A549 (cell line): ENCODE measurements around the gene PDZD7. TPM values are rescaled to one million over a fixed set of nuclear protein-coding genes. Genes with fewer than 3 reads are reported as not detected.

Source experiments
- ATAC-seq, 2 experiments: fragments of 200-7000 bp in 1 of 2; fragments of >200 bp in 1 of 2; cut with Nextera tagmentation in 1 of 2; cut with Tn5 transposase in 1 of 2; 3 replicates each; pipeline versions ENCODE4 v1.8.0 to v1.9.1; 2018 to 2020; ENCODE audit warnings: mild to moderate bottlenecking in 1 of 2, moderate library complexity in 1 of 2
- CTCF ChIA-PET: fragments of 300-600 bp; sonication (Branson Sonifier 250); formaldehyde crosslinking; extraction: SDS; loops from one replicate; lab custom pipeline; 2021; ENCODE audit warnings: antibody characterized with exemption, inconsistent platforms; lab: Yijun Ruan, JAX
- POLR2A ChIA-PET: fragments of 350-600 bp; formaldehyde crosslinking; extraction: SDS; loops from one replicate; lab custom pipeline; 2021; ENCODE audit warnings: antibody characterized with exemption, inconsistent platforms; lab: Yijun Ruan, JAX
- DNase-seq, 2 experiments: peaks; one replicate each; pipeline versions ENCODE4 v3.0.0 to v3.0.0-alpha.2; 2011 to 2016; ENCODE audit warnings: low read depth in 1 of 2, low spot score in 1 of 2
- FAIRE-seq: peaks from 2 replicates; lab custom pipeline; 2011; peaks lifted over from hg19 to GRCh38; lab: Jason Lieb, UNC
- H3K27ac ChIP-seq, 2 experiments: fragments of >200 bp; sonication (Bioruptor Twin); formaldehyde crosslinking; 3 replicates each; pipeline ENCODE4 v1.5.1; 2016 to 2017
- H3K4me1 ChIP-seq: fragments of >200 bp; sonication (Bioruptor Twin); formaldehyde crosslinking; 3 replicates; pipeline ENCODE4 v1.6.1; 2016
- H3K4me2 ChIP-seq: fragments of >200 bp; sonication (Bioruptor Twin); formaldehyde crosslinking; 3 replicates; pipeline ENCODE4 v1.6.1; 2016
- H3K4me3 ChIP-seq: fragments of >200 bp; sonication (Bioruptor Twin); formaldehyde crosslinking; 3 replicates; pipeline ENCODE4 v1.5.1; 2016
- H3K9me3 ChIP-seq: fragments of >200 bp; sonication (Bioruptor Twin); formaldehyde crosslinking; 3 replicates; pipeline ENCODE4 v1.6.1; 2016
- CBX2 ChIP-seq: fragments of 200-600 bp; sonication (generic); IDR thresholded peaks from 2 replicates; pipeline ENCODE4 v1.6.1; 2016; ENCODE audit warnings: low read depth, mild to moderate bottlenecking, borderline replicate concordance
- CEBPB ChIP-seq, 2 experiments: fragments of >200 bp in 1 of 2; sonication (Bioruptor Twin) in 1 of 2; formaldehyde crosslinking in 1 of 2; IDR thresholded peaks; 2 replicates each; pipeline ENCODE4 v1.6.1; 2012 to 2016
- EHF ChIP-seq: fragments of 250-450 bp; sonication (Bioruptor Pico); IDR thresholded peaks from 2 replicates; pipeline ENCODE4 v1.5.0; 2020; ENCODE audit warnings: mild to moderate bottlenecking
- FOXS1 ChIP-seq: fragments of 250-450 bp; sonication (Bioruptor Pico); IDR thresholded peaks from 2 replicates; pipeline ENCODE4 v1.5.0; 2020; ENCODE audit warnings: mild to moderate bottlenecking, moderate library complexity
- HDAC2 ChIP-seq: fragments of 200-600 bp; sonication (generic); IDR thresholded peaks from 2 replicates; pipeline ENCODE4 v1.6.1; 2016
- HOXB5 ChIP-seq: fragments of 250-450 bp; sonication (Bioruptor Pico); IDR thresholded peaks from 2 replicates; pipeline ENCODE4 v1.5.0; 2020; ENCODE audit warnings: mild to moderate bottlenecking, moderate library complexity
- MAZ ChIP-seq: fragments of 150-350 bp; IDR thresholded peaks from 2 replicates; pipeline ENCODE4 v1.6.1; 2014; ENCODE audit warnings: antibody characterized with exemption, low read depth, low read length, borderline replicate concordance
- MYC ChIP-seq: IDR thresholded peaks from 2 replicates; pipeline ENCODE4 v1.6.1; 2012; ENCODE audit warnings: mild to moderate bottlenecking, inconsistent platforms, low read length, improper control_type of control experiment, borderline replicate concordance
- NFE2L2 ChIP-seq: fragments of 150-350 bp; conservative IDR thresholded peaks from 2 replicates; pipeline ENCODE4 v1.6.1; 2014; ENCODE audit warnings: low read length
- NR3C1 ChIP-seq: fragments of >200 bp; sonication (Bioruptor Twin); formaldehyde crosslinking; IDR thresholded peaks from 3 replicates; pipeline ENCODE4 v1.6.1; 2017
- PHF8 ChIP-seq: fragments of 200-600 bp; sonication (generic); IDR thresholded peaks from 2 replicates; pipeline ENCODE4 v1.6.1; 2016; ENCODE audit warnings: low read depth, mild to moderate bottlenecking, antibody characterized with exemption, moderate library complexity, borderline replicate concordance
- RAD21 ChIP-seq, 2 experiments: fragments of >200 bp in 1 of 2; sonication (Bioruptor Twin) in 1 of 2; formaldehyde crosslinking in 1 of 2; IDR thresholded peaks in 1 of 2; conservative IDR thresholded peaks in 1 of 2; 2 replicates in 1 of 2; 3 replicates in 1 of 2; pipeline ENCODE4 v1.6.1; 2012 to 2018; ENCODE audit warnings: inconsistent platforms in 1 of 2
- SMC3 ChIP-seq: fragments of >200 bp; sonication (Bioruptor Twin); formaldehyde crosslinking; IDR thresholded peaks from 3 replicates; pipeline ENCODE4 v1.6.1; 2018; ENCODE audit warnings: inconsistent platforms
- SREBF2 ChIP-seq: fragments of 450-650 bp; IDR thresholded peaks from 2 replicates; pipeline ENCODE4 v1.6.1; 2014; ENCODE audit warnings: mild to moderate bottlenecking, moderate library complexity
- ZFP36 ChIP-seq: fragments of 450-650 bp; IDR thresholded peaks from 2 replicates; pipeline ENCODE4 v1.6.1; 2014; ENCODE audit warnings: borderline replicate concordance; ENCODE audit not compliant: partially characterized antibody
- WGBS: methylation state at CpG from one replicate; pipeline ENCODE4 v1.1.6; 2017; ENCODE audit errors: missing lambda C conversion rate; 5-methylcytosine and 5-hydroxymethylcytosine counted together
- polyA plus RNA-seq, 4 experiments: library from polyadenylated mRNA; depleted of rRNA in 3 of 4; stranded (reverse); fragments of >200 nt; fragmentation: RNase III in 1 of 4; extraction: RNeasy Plus Mini Kit Qiagen cat#74134 plus additional on column Dnase treatment in 1 of 4; gene quantifications; 2 replicates in 3 of 4; 3 replicates in 1 of 4; pipeline ENCODE4 v1.2.3, GENCODE V29; 2011 to 2017
- TF ChIP-seq, protein P1 (sequence below): IDR thresholded peaks from 2 replicates; pipeline ENCODE4 v1.6.1; 2012
- TF ChIP-seq, protein P2 (sequence below): fragments of 250-450 bp; sonication (Bioruptor Pico); IDR thresholded peaks from 2 replicates; pipeline ENCODE4 v1.5.0; 2020; ENCODE audit warnings: low read depth, mild to moderate bottlenecking, moderate library complexity
- TF ChIP-seq, protein P3 (sequence below): fragments of 150-350 bp; IDR thresholded peaks from 2 replicates; pipeline ENCODE4 v1.6.1; 2014; ENCODE audit warnings: low read depth, mild to moderate bottlenecking, low read length
- TF ChIP-seq, protein P4 (sequence below): fragments of >200 bp; sonication (Bioruptor Twin); formaldehyde crosslinking; IDR thresholded peaks from 3 replicates; pipeline ENCODE4 v1.5.1; 2016
- TF ChIP-seq, protein P5 (sequence below): IDR thresholded peaks from 2 replicates; pipeline ENCODE4 v1.6.1; 2012

PDZD7 gene
- polyA plus RNA-seq, 2 of the 4 experiments (the other 2 are of a cell fraction) = 0.21 to 0.56 TPM

DNA sequence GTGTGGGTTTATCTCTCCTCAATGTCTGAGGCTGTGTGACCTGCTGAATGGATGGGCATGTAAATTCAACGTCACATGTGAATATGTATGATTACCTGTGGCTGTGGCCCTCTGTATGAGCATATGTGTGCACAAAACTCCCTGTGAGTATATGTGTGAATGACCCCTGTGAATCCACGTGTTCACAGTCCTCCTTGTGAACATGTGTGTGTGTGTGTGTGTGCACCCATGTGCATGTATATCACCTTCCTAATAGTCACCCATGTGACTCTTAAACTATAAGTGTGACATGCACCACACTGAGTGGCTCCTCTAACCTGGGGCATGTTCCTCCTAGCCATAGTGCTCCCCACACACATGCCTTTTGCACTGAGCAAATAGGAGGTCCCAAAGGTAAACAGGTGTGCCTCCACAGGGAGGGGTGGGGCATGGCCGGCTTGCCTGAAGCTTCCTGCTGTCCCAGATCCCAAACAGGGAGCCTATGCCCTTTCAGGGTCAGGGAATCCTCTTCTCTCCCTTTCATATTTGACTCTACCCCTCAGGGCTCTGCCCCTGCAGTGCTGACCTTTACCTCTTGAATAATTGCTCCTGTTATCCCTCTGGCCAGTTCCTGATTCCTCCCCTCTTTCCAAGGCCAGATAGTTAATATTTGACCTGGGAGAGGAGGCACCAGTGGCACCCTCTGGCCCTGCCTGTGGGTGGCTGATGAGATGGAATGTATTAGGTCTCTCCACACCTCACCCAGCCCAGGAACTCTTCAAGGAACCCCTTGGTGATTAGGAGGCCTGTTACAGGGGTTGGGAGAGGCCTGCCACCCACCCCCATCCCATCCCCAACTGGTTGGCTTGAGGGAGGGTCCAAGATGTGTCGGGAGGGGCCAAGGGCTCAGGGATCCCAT, 59.8 kb downstream of the PDZD7 start:
- 33% methylated on average over 4 of the region's 4 CpGs for WGBS
- DNase-seq = peak; percentile 48 to 65
- Histone ChIP-seq H3K4me1 (peaks cover 34% of the 10 kb centered on the region), H3K9me3 (no peaks in the 10 kb centered on the region)
- peak; percentile 32 for FAIRE-seq
- POLR2A ChIA-PET = no interaction called here
- TF ChIP-seq PHF8 (no peak), ZFP36 (no peak), EHF (CRISPR knock-in tag) (no peak), FOXS1 (CRISPR knock-in tag) (no peak)
- TF ChIP-seq, protein P1, sequence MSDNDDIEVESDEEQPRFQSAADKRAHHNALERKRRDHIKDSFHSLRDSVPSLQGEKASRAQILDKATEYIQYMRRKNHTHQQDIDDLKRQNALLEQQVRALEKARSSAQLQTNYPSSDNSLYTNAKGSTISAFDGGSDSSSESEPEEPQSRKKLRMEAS = 0 out of 2 replicates have a peak, but pooled peaks have one; percentile 23
- TF ChIP-seq, protein P2, sequence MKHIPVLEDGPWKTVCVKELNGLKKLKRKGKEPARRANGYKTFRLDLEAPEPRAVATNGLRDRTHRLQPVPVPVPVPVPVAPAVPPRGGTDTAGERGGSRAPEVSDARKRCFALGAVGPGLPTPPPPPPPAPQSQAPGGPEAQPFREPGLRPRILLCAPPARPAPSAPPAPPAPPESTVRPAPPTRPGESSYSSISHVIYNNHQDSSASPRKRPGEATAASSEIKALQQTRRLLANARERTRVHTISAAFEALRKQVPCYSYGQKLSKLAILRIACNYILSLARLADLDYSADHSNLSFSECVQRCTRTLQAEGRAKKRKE (CRISPR knock-in tag) = no peak
- TF ChIP-seq, all 56 proteins: peak for 1
- no peak overlapping the region for H3K4me3 ChIP-seq
- peak overlapping the region; percentile 58 to 88; a peak in 4 of 6 replicates for H3K27ac ChIP-seq
- CTCF ChIA-PET = interaction anchor here (0.5 to 6.6 kb wide), 5 partner anchors 13 to 81 kb away, joined by 3 to 33 read pairs (median 3); no protein-coding TSS in a partner anchor
- H3K4me2 ChIP-seq = peak overlapping the region; percentile 98
- peak; percentile 50 to 63 for ATAC-seq

DNA sequence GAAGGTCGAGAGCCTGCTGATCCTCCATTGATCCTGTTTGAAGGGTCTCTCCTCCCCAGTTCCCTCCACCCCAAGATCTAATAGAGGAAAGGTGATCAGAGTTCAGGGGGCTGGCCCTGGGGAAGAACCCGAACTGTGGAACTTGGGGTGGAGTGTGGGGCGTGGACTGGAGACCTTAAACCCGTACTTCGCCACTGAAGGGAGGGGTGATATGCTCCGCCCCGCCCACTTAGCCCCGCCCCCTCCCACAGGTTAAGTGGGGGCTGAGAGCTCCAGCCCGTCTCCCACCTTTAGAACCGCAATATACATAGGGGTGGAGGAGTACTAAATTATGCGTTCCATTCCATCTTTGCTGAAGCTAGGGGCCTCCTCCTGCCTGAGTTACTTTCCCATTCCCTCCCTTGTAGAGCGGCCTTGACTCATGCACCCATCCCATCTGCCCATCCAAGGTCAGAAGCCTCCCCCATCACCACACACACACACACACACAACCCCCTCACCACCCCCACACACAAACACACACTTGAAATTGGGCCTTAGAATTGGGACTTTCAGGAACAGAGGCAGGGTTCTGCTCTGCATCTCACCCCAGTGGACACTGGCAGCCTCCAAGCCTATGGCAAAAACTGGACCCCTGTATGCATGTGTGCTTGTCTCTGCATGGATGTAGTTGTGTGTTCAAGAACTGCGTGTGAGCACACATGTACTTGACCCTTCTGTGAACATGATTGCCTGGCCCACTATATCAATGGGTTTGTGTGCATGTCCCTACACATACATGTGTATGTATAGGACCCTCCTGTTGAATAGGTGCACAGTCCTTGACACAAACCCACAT, 60.6 kb downstream of the PDZD7 start:
- ChIA-PET POLR2A (no interaction called here), CTCF (interaction anchor here (0.5 to 2.8 kb wide), 10 partner anchors 10 to 44 kb away, joined by 3 to 13 read pairs (median 6); no protein-coding TSS in a partner anchor)
- Histone ChIP-seq H3K4me3 (peak overlapping the region; percentile 84), H3K27ac (peak overlapping the region; percentile 70 to 88; a peak in 5 of 6 replicates), H3K9me3 (no peaks in the 10 kb centered on the region), H3K4me2 (peak overlapping the region; percentile 98), H3K4me1 (peaks cover 34% of the 10 kb centered on the region)
- peak; percentile 25 to 48; a peak in 5 of 6 replicates for ATAC-seq
- 23% methylated on average over 13 of the region's 13 CpGs for WGBS
- FAIRE-seq = no peak
- TF ChIP-seq CEBPB (IDR thresholded peaks at IDR 0.05) (no peak), CBX2 (no peak), HDAC2 (no peak)
- peak; percentile 44 to 45 for DNase-seq

DNA sequence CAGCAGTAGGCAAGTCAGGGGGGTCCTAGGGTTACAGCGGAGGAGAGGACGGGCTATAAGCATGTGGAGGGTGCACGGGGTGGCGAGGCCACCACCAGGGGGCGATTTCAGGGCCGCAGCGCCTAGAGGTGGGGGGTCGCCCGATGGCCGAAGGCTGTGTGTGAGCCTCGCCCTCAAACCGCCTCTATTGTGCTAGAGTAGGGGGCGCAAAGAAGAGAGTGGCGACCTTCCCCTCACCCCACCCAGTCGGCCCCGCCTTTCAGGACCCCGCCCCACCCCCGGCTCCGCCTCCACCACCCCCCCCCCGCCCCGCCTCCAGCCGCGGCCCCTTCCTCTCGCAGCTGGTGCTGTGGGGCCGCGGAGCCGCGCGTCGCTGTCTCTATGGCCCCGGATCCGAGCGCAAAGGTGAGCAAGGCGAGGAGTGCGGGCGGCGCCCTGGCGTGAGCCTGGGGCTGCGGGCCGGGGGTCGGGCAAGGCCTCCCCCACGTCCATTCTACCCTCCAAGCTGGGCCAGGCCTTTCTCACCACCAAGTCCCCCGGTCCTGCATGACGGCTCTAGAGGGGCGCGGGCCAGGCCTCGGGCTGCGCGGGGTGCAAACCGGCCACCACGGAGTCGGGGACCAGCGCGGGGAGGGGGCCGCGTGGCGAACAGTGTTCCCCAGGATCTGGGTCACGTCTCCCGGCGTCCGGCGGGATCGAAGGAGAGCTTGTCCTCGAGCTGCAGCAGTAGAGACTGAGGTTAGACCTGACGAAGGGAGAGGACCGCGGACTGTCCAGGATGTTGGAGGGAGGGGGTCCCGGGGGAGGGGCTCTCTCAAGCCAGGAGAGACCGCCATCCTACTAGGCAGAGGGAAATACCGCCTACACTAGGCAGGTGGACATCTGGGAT, 61.5 kb downstream of the PDZD7 start, which contains the start of gene SEMA4G:
Gene SEMA4G (plus strand): TSS at position 318 of the 889 bp plus-strand sequence. CDS start 3,409 bp downstream, outside the sequence.
- ATAC-seq = peak; percentile 58 to 88
- H3K4me2 ChIP-seq = peak within 1 kb of the TSS; percentile 98
- 0% methylated on average over 23 of the region's 70 CpGs for WGBS
- H3K27ac ChIP-seq = peak within 1 kb of the TSS; percentile 70 to 88
- TF ChIP-seq, protein P1 = peak; percentile 43
- TF ChIP-seq, protein P3, sequence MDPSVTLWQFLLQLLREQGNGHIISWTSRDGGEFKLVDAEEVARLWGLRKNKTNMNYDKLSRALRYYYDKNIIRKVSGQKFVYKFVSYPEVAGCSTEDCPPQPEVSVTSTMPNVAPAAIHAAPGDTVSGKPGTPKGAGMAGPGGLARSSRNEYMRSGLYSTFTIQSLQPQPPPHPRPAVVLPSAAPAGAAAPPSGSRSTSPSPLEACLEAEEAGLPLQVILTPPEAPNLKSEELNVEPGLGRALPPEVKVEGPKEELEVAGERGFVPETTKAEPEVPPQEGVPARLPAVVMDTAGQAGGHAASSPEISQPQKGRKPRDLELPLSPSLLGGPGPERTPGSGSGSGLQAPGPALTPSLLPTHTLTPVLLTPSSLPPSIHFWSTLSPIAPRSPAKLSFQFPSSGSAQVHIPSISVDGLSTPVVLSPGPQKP = no peak
- TF ChIP-seq RAD21 (conservative IDR thresholded peaks at IDR 0.05 in 1 of 2, IDR thresholded peaks at IDR 0.05 in 1 of 2) (peak in 1 of 2 experiments; percentile 23; a peak in 1 of 5 replicates), NR3C1 (no peak), NFE2L2 (no peak), HOXB5 (CRISPR knock-in tag) (no peak), SMC3 (peak; percentile 44; the same call in 2 of the 3 replicates), CBX2 (no peak), MAZ (no peak), MYC (peak; percentile 57; the same call in 1 of the 2 replicates), SREBF2 (no peak)
- TF ChIP-seq, protein P4, sequence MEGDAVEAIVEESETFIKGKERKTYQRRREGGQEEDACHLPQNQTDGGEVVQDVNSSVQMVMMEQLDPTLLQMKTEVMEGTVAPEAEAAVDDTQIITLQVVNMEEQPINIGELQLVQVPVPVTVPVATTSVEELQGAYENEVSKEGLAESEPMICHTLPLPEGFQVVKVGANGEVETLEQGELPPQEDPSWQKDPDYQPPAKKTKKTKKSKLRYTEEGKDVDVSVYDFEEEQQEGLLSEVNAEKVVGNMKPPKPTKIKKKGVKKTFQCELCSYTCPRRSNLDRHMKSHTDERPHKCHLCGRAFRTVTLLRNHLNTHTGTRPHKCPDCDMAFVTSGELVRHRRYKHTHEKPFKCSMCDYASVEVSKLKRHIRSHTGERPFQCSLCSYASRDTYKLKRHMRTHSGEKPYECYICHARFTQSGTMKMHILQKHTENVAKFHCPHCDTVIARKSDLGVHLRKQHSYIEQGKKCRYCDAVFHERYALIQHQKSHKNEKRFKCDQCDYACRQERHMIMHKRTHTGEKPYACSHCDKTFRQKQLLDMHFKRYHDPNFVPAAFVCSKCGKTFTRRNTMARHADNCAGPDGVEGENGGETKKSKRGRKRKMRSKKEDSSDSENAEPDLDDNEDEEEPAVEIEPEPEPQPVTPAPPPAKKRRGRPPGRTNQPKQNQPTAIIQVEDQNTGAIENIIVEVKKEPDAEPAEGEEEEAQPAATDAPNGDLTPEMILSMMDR = peak; percentile 60
- TF ChIP-seq, protein P5, sequence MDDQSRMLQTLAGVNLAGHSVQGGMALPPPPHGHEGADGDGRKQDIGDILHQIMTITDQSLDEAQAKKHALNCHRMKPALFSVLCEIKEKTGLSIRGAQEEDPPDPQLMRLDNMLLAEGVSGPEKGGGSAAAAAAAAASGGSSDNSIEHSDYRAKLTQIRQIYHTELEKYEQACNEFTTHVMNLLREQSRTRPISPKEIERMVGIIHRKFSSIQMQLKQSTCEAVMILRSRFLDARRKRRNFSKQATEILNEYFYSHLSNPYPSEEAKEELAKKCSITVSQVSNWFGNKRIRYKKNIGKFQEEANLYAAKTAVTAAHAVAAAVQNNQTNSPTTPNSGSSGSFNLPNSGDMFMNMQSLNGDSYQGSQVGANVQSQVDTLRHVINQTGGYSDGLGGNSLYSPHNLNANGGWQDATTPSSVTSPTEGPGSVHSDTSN = no peak
- peaks cover 34% of the 10 kb centered on the region for H3K4me1 ChIP-seq
- no peak for FAIRE-seq
- POLR2A ChIA-PET = no interaction called here
- peak; percentile 44 to 79 for DNase-seq
- H3K4me3 ChIP-seq = peak within 1 kb of the TSS; percentile 84
- CTCF ChIA-PET = interaction anchor here (0.6 to 2.8 kb wide), 20 partner anchors 11 to 601 kb away, joined by 3 to 13 read pairs (median 4); partner anchors contain the start of genes PDZD7 and SFXN3
- H3K9me3 ChIP-seq = no peaks in the 10 kb centered on the region
